ENCODE results near the gene RBFOX2.

DNA sequence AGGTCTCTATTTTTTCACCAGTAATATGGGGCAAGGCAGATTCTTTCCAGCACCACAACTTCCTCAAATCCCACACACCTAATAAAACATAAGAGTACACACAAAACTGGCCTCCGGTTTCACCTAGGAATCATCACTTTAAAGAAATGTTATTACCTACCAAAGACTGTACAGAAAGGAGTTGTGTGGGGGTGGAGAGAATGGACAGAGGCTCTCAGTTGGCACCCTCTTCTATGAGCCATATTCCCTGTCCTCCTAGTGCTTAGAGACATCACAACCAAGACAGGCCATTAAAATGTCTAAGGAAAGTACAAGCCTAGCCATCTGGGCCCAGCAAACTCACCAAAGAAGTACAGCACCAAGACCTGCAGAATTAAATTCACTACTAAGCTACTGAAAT lies 56.1 kb downstream of the RBFOX2 start:
- TF ChIP-seq, protein P1, sequence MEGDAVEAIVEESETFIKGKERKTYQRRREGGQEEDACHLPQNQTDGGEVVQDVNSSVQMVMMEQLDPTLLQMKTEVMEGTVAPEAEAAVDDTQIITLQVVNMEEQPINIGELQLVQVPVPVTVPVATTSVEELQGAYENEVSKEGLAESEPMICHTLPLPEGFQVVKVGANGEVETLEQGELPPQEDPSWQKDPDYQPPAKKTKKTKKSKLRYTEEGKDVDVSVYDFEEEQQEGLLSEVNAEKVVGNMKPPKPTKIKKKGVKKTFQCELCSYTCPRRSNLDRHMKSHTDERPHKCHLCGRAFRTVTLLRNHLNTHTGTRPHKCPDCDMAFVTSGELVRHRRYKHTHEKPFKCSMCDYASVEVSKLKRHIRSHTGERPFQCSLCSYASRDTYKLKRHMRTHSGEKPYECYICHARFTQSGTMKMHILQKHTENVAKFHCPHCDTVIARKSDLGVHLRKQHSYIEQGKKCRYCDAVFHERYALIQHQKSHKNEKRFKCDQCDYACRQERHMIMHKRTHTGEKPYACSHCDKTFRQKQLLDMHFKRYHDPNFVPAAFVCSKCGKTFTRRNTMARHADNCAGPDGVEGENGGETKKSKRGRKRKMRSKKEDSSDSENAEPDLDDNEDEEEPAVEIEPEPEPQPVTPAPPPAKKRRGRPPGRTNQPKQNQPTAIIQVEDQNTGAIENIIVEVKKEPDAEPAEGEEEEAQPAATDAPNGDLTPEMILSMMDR (IDR thresholded peaks at IDR 0.05): no peak
- no peak for TF ChIP-seq POLR2A (IDR thresholded peaks at IDR 0.05)
